ENCODE results near the gene ADGB.

DNA sequence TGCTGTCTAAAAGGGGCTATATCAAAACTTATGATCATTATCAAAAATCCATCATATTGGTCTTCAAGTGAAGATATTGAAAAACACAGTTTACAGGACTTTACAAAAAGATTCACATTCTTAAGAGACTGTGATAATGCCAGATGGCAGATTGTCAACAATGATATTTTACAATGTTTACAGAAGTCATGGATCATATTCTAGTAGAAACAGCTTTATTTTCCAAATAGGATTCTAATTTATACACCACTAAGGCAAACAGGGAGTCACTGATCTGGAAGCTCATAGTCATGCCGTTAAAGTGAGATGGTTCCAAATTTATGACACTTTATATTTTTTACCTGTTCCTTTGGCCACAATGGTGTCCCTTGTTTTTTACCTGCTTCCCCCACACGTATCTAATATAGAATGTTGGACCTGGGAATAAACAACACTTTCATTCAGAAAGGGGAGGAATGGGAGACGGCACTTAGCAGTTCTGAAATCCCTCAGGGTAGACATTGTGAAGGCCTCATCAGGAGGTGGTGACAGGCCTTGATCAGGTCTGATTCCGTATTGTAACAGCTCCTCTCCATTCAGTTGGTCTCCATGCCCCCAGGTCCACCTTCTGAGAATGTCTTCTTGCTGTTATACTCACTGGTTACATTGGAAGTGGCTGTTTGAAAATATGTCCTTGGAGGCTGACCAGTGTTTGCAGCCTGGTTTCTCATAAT is 228.6 kb downstream of the ADGB start:
- TF ChIP-seq CTCF (IDR thresholded peaks at IDR 0.05) (no peak), POLR2AphosphoS5 (IDR thresholded peaks at IDR 0.05) (no peak), POLR2A (IDR thresholded peaks at IDR 0.05) (no peak)
